Type B pancreatic cell (in vitro differentiated cells): ENCODE measurements around the gene DOC2B. TPM values are rescaled to one million over a fixed set of nuclear protein-coding genes. Genes with fewer than 3 reads are reported as not detected.

Experiments
- DNase-seq: peaks from one replicate; pipeline ENCODE4 v3.0.0; 2021; ENCODE audit warnings: mixed read lengths; ENCODE audit not compliant: unreplicated experiment; ENCODE audit errors: extremely low spot score
- H3K27ac Mint-ChIP-seq: 2 replicates; pipeline ENCODE4 v1.8.0; 2021; ENCODE audit warnings: mild to moderate bottlenecking, mixed read lengths
- H3K27me3 Mint-ChIP-seq: 2 replicates; pipeline ENCODE4 v1.8.0; 2021; ENCODE audit warnings: mixed read lengths
- H3K36me3 Mint-ChIP-seq: 2 replicates; pipeline ENCODE4 v1.8.0; 2021; ENCODE audit warnings: mixed read lengths
- H3K4me1 Mint-ChIP-seq: one replicate; pipeline ENCODE4 v1.8.0; 2021; ENCODE audit warnings: mixed read lengths; ENCODE audit not compliant: unreplicated experiment
- H3K4me3 Mint-ChIP-seq: 2 replicates; pipeline ENCODE4 v1.8.0; 2021; ENCODE audit warnings: mild to moderate bottlenecking, mixed read lengths
- H3K9me3 Mint-ChIP-seq: 2 replicates; pipeline ENCODE4 v1.8.0; 2021; ENCODE audit warnings: mixed read lengths
- CTCF ChIP-seq: fragments of 200-600 bp; sonication (generic); conservative IDR thresholded peaks from 2 replicates; pipeline ENCODE4 v1.5.0; 2021; ENCODE audit warnings: antibody characterized with exemption, mild to moderate bottlenecking
- total RNA-seq: library from RNA; stranded (reverse); gene quantifications from 2 replicates; pipeline ENCODE4 v1.2.1, GENCODE V29; 2021; ENCODE audit warnings: low replicate concordance

DOC2B gene
- total RNA-seq, 1 donor from 2014 or later: 6.3 TPM

- H3K4me3 Mint-ChIP-seq: no peak overlapping the region
- H3K4me1 Mint-ChIP-seq: no peaks in the 10 kb centered on the region
- TF ChIP-seq CTCF: no peak
- no peak for DNase-seq
- H3K9me3 Mint-ChIP-seq: no peaks in the 10 kb centered on the region
- H3K27ac Mint-ChIP-seq: no peak overlapping the region
- no peaks in the 10 kb centered on the region for H3K27me3 Mint-ChIP-seq
- no peaks in the 10 kb centered on the region for H3K36me3 Mint-ChIP-seq
Observed at GRCh38 chr17:157901-158300, 23.5 kb downstream of the DOC2B start.

GRCh38 chr17:156946-157345 lies 24.5 kb downstream of the DOC2B start:
- H3K4me3 Mint-ChIP-seq: no peak overlapping the region
- no peaks in the 10 kb centered on the region for H3K36me3 Mint-ChIP-seq
- H3K9me3 Mint-ChIP-seq: no peaks in the 10 kb centered on the region
- H3K27me3 Mint-ChIP-seq: no peaks in the 10 kb centered on the region
- no peak overlapping the region for H3K27ac Mint-ChIP-seq
- no peak for TF ChIP-seq CTCF
- no peak for DNase-seq
- no peaks in the 10 kb centered on the region for H3K4me1 Mint-ChIP-seq

GRCh38 chr17:156094-156621 lies 25.3 kb downstream of the DOC2B start:
- H3K27ac Mint-ChIP-seq: no peak overlapping the region
- H3K4me3 Mint-ChIP-seq: no peak overlapping the region
- DNase-seq: no peak
- no peaks in the 10 kb centered on the region for H3K9me3 Mint-ChIP-seq
- TF ChIP-seq CTCF: no peak
- no peaks in the 10 kb centered on the region for H3K36me3 Mint-ChIP-seq
- no peaks in the 10 kb centered on the region for H3K4me1 Mint-ChIP-seq
- H3K27me3 Mint-ChIP-seq: no peaks in the 10 kb centered on the region

- Mint-ChIP-seq H3K4me3 (no peak overlapping the region), H3K36me3 (no peaks in the 10 kb centered on the region), H3K27ac (no peak overlapping the region), H3K27me3 (no peaks in the 10 kb centered on the region), H3K9me3 (no peaks in the 10 kb centered on the region), H3K4me1 (no peaks in the 10 kb centered on the region)
- DNase-seq: no peak
- TF ChIP-seq CTCF: no peak
Observed at GRCh38 chr17:155576-155975, 25.9 kb downstream of the DOC2B start.

- DNase-seq: no peak
- H3K9me3 Mint-ChIP-seq: no peaks in the 10 kb centered on the region
- no peak overlapping the region for H3K27ac Mint-ChIP-seq
- no peaks in the 10 kb centered on the region for H3K36me3 Mint-ChIP-seq
- no peaks in the 10 kb centered on the region for H3K4me1 Mint-ChIP-seq
- H3K27me3 Mint-ChIP-seq: no peaks in the 10 kb centered on the region
- H3K4me3 Mint-ChIP-seq: no peak overlapping the region
- TF ChIP-seq CTCF: no peak
Observed at GRCh38 chr17:153851-154250, 27.6 kb downstream of the DOC2B start.

GRCh38 chr17:152860-153420 lies 28.5 kb downstream of the DOC2B start:
- Mint-ChIP-seq H3K4me1 (no peaks in the 10 kb centered on the region), H3K9me3 (no peaks in the 10 kb centered on the region), H3K36me3 (no peaks in the 10 kb centered on the region), H3K4me3 (no peak overlapping the region), H3K27me3 (no peaks in the 10 kb centered on the region), H3K27ac (no peak overlapping the region)
- no peak for DNase-seq
- no peak for TF ChIP-seq CTCF
